Activated T-cell treated with anti-CD3 and anti-CD28 coated beads for 1 hour (primary cell): ENCODE results near the gene NMUR1.

Experiments used
- DNase-seq: peaks from one replicate; pipeline ENCODE4 v3.0.0-alpha.2; 2020; ENCODE audit warnings: low read depth

The NMUR1 gene

GRCh38 chr2:231483398-231484329 lies 46.6 kb downstream of the NMUR1 start:
- no peak for DNase-seq

DNA sequence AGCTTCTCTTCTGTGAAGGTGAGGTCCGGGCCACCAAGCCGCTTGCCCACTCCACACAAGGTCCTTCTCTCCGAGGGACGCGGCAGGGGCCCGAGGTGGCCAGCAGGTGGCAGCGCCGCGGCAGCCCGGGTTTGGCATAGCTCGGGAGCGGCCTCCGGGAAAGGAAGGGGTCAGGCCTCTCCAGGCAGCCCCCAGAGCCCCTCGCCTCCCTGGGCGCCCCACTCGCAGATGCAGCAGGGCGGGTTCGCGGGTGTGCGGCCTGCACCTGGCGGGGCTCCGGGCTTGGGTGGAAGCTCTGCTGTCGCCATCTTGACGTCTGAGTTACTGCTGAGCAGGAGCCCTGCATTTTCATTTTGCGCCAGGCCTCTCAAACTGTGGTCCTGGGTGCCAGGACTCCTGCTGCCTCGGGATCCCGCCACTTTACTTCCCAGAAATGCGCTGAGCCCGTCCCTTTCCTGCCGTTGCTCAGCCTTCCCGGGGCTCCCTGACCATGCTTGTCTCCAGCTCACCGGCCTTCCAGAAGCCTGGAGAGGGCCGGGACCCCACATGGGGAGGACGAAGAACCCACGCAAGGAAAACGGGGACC lies 47.3 kb downstream of the NMUR1 start:
- peak; percentile 61 for DNase-seq

DNA sequence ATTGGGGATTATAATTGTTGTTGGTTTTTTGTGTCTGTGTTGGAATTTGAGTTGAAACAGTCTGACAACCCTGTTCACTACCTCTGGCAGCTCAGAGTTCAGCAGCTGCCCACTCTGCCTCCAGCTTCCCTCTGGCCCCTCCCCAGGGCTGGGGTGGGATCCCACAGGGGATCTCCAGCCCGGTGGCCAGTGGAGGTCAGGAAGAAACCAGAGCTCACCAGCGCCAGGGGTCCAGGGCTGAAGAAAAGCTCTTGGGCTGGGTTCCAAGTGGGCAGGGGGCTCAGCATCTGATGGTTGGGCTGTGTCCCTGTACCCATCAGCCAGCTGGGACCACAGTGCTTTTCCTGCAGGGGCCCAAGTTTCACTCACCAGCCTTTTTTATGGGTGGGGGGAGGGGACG lies 49.5 kb downstream of the NMUR1 start:
- DNase-seq = no peak

DNA sequence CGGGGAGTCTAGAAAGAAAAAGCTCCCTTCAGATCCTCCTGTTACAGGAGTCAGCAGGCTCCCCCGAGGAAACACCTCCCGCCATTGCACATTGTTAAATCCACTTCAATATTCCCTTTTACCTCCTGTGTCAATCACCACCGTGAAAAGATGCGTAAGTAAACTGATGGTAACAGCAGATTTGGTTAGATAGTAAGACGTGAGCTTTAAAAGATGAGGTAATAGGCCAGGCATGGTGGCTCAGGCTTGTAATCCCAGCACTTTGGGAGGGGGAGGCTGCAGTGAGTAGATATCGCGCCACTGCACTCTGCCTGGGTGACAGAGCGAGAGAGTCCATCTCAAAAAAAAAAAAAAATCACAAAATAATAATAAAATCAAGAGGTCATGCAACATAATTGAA lies 50.8 kb downstream of the NMUR1 start:
- no peak for DNase-seq

GRCh38 chr2:231476920-231477319 lies 53.3 kb downstream of the NMUR1 start:
- DNase-seq = no peak

DNA sequence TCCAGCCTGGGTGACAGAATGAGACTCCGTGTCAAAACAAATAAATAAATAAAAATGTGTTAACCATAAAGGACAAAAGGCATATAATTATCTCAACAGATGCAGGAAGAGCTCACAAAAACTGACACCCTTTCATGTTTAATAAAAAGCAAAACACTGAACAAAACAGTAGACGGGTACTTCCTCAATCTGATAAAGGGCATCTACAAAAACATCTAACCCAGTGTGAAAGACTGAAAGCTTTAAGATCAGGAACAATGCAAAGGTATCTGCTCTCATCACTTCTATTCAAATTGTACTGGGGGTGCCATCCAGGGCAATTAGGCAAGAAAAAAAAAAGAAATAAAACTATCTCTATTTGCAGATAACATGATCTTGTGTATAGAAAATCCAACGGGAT lies 54.3 kb downstream of the NMUR1 start:
- no peak for DNase-seq
